Fibroblast of pulmonary artery (primary cell): ENCODE results near the gene OPRD1.
A peak's percentile ranks its signal among the peaks of the same experiment; 100 is the strongest.

Experiments used
- DNase-seq: peaks from one replicate; pipeline ENCODE4 v3.0.0-alpha.2; 2010; ENCODE audit warnings: low read depth
- H3K4me3 ChIP-seq: replicated peaks from 2 replicates; pipeline ENCODE4 v1.5.1; 2011; ENCODE audit warnings: low read depth, mild to moderate bottlenecking, control low read depth, low read length, moderate library complexity
- CTCF ChIP-seq: IDR thresholded peaks from 2 replicates; pipeline ENCODE4 v1.5.1; 2011; ENCODE audit warnings: mild to moderate bottlenecking, control low read depth, low read length, inconsistent platforms; ENCODE audit errors: missing control alignments

The OPRD1 gene

GRCh38 chr1:28910379-28911115 lies 98.6 kb downstream of the OPRD1 start:
- H3K4me3 ChIP-seq, result no peak overlapping the region
- DNase-seq, result no peak
- no peak for TF ChIP-seq CTCF

- peak overlapping the region; percentile 55 for H3K4me3 ChIP-seq
- no peak for TF ChIP-seq CTCF
- DNase-seq, result no peak
Observed at GRCh38 chr1:28913786-28914227, 101.8 kb downstream of the OPRD1 start.

- peak; percentile 87 for DNase-seq
- peak within 1 kb of the TSS; percentile 55 for H3K4me3 ChIP-seq
- TF ChIP-seq CTCF, result no peak
Observed at GRCh38 chr1:28914228-28915030, 102.5 kb downstream of the OPRD1 start, which contains the start of gene EPB41. TSS of gene EPB41 (plus strand) at chr1:28914569. CDS start at chr1:28987438, 72,869 bp downstream.

- peak overlapping the region; percentile 55 for H3K4me3 ChIP-seq
- DNase-seq, result peak; percentile 43
- TF ChIP-seq CTCF, result no peak
Observed at GRCh38 chr1:28915031-28915895, 103.3 kb downstream of the OPRD1 start.

- DNase-seq, result no peak
- H3K4me3 ChIP-seq, result no peak overlapping the region
- TF ChIP-seq CTCF, result no peak
Observed at GRCh38 chr1:28917757-28918118, 105.8 kb downstream of the OPRD1 start.
